GM12878 (cell line): Measurements from ENCODE around the gene IRGQ. TPM values are rescaled to one million over a fixed set of nuclear protein-coding genes. Genes with fewer than 3 reads are reported as not detected.
A peak's percentile ranks its signal among the peaks of the same experiment; 100 is the strongest.

ENCODE experiments used
- ATAC-seq: fragments of 200-7000 bp; cut with Tn5 transposase; 3 replicates; pipeline ENCODE4 v1.9.1; 2020; ENCODE audit warnings: mild to moderate bottlenecking, moderate library complexity
- BruUV-seq: library from RNA; stranded (reverse); fragments of 400-500 nt; replicated peaks from 2 replicates; lab custom pipeline; 2021; lab: Mats Ljungman, UMichigan
- CTCF ChIA-PET: fragments of 300-600 bp; sonication (Branson Sonifier 250); formaldehyde crosslinking; extraction: SDS; loops from one replicate; lab custom pipeline; 2021; ENCODE audit warnings: inconsistent platforms; lab: Yijun Ruan, JAX
- POLR2A ChIA-PET: fragments of 350-600 bp; formaldehyde crosslinking; extraction: SDS; loops from one replicate; lab custom pipeline; 2021; ENCODE audit warnings: inconsistent platforms; lab: Charles Lee
- RAD21 ChIA-PET: fragments of 300-600 bp; sonication (Branson Sonifier 250); formaldehyde crosslinking; loops from one replicate; lab custom pipeline; 2023; ENCODE audit warnings: antibody characterized with exemption; ENCODE audit not compliant: unreplicated experiment; lab: Charles Lee
- SMC1A ChIA-PET: fragments of 300-600 bp; sonication (Branson Sonifier 250); formaldehyde crosslinking; loops from one replicate; lab custom pipeline; 2023; ENCODE audit not compliant: unreplicated experiment, uncharacterized antibody; lab: Charles Lee
- DNase-seq: peaks from one replicate; pipeline ENCODE4 v3.0.0-alpha.2; 2011; ENCODE audit warnings: low read depth, low spot score
- FAIRE-seq: peaks from 3 replicates; lab custom pipeline; 2011; peaks lifted over from hg19 to GRCh38; lab: Jason Lieb, UNC
- H2AFZ ChIP-seq: 2 replicates; pipeline ENCODE4 v1.6.0; 2011; ENCODE audit warnings: low read depth, low read length, control low read depth; ENCODE audit not compliant: control insufficient read depth
- H3K27ac ChIP-seq: 2 replicates; pipeline ENCODE4 v1.5.1; 2011; ENCODE audit warnings: control low read depth; ENCODE audit not compliant: control insufficient read depth, insufficient read depth
- H3K27me3 ChIP-seq, 2 experiments: replicated peaks in 1 of 2; 2 replicates each; pipeline versions ENCODE4 v1.6.0 to v1.6.1; 2011; ENCODE audit warnings: low read length in 1 of 2; ENCODE audit not compliant: control insufficient read depth in 2 of 2, insufficient read depth in 2 of 2
- H3K36me3 ChIP-seq, 2 experiments: 2 replicates each; pipeline ENCODE4 v1.5.1; 2011; ENCODE audit warnings: low read length in 1 of 2; ENCODE audit not compliant: control insufficient read depth in 2 of 2, insufficient read depth in 2 of 2
- H3K4me1 ChIP-seq: 2 replicates; pipeline ENCODE4 v1.6.1; 2011; ENCODE audit warnings: mild to moderate bottlenecking, low read length, moderate library complexity, mixed read lengths; ENCODE audit not compliant: control insufficient read depth, insufficient read depth
- H3K4me2 ChIP-seq: 2 replicates; pipeline ENCODE4 v1.6.0; 2011; ENCODE audit warnings: control low read depth; ENCODE audit not compliant: control insufficient read depth, insufficient read depth
- H3K4me3 ChIP-seq: fragments of 200-600 bp; sonication (generic); 2 replicates; pipeline ENCODE4 v1.5.1; 2016
- H3K79me2 ChIP-seq: 2 replicates; pipeline ENCODE4 v1.6.0; 2011; ENCODE audit warnings: low read length; ENCODE audit not compliant: control insufficient read depth, insufficient read depth
- H3K9ac ChIP-seq: 2 replicates; pipeline ENCODE4 v1.8.0; 2011; ENCODE audit warnings: low read length, control low read depth, mixed read lengths; ENCODE audit not compliant: control insufficient read depth, insufficient read depth
- H3K9me3 ChIP-seq: replicated peaks from 3 replicates; pipeline ENCODE4 v1.5.1; 2011; ENCODE audit warnings: mild to moderate bottlenecking, low read length; ENCODE audit not compliant: control insufficient read depth, insufficient read depth
- H4K20me1 ChIP-seq: 2 replicates; pipeline ENCODE4 v1.6.0; 2011; ENCODE audit not compliant: control insufficient read depth, insufficient read depth
- NFYB ChIP-seq: IDR thresholded peaks from 2 replicates; pipeline ENCODE4 v1.6.1; 2011; ENCODE audit warnings: low read depth, mild to moderate bottlenecking, low read length, improper control_type of control experiment, moderate library complexity; ENCODE audit not compliant: insufficient read depth
- SIX5 ChIP-seq: IDR thresholded peaks from 2 replicates; pipeline ENCODE4 v1.6.1; 2011; ENCODE audit warnings: mild to moderate bottlenecking, low read depth, low read length, moderate library complexity; ENCODE audit not compliant: severe bottlenecking
- SUPT20H ChIP-seq: IDR thresholded peaks from 2 replicates; pipeline ENCODE4 v1.6.1; 2011; ENCODE audit warnings: low read depth, mild to moderate bottlenecking, low read length, moderate library complexity, borderline replicate concordance; ENCODE audit not compliant: control insufficient read depth
- WGBS: methylation state at CpG from one replicate; pipeline ENCODE4 v1.1.6; 2016; ENCODE audit warnings: low lambda C conversion rate; ENCODE audit not compliant: insufficient replicate concordance, insufficient coverage; ENCODE audit errors: missing lambda C conversion rate; 5-methylcytosine and 5-hydroxymethylcytosine counted together
- in situ Hi-C: fragments of 300-500 bp; cut with MboI; formaldehyde crosslinking; loops from 9 replicates; pipeline ENCODE4 v1.14.3; 2018; ENCODE audit warnings: mixed read lengths
- intact Hi-C: fragments of 100-400 bp; cut with micrococcal nuclease; formaldehyde crosslinking; loops from one replicate; pipeline ENCODE4 v1.14.2; 2022; ENCODE audit not compliant: unreplicated experiment
- polyA plus RNA-seq, 11 experiments: library from polyadenylated mRNA; depleted of rRNA in 4 of 11; unstranded in 6 of 11; stranded (reverse) in 5 of 11; fragments of >200 nt; fragmentation: Nextera tagmentation in 4 of 11; fragmentation: Illumina TruSeq in 1 of 11; extraction: Ambion mirVana in 4 of 11; extraction: Trizol in 1 of 11; gene quantifications; 1 replicate in 1 of 11; 2 replicates in 10 of 11; pipeline versions ENCODE4 v1.2.1 to v1.2.3, GENCODE V29; 2011 to 2016; ENCODE audit warnings: inconsistent platforms in 2 of 11, missing spikeins in 2 of 11, low read depth in 1 of 11
- total RNA-seq, 4 experiments: library from RNA; depleted of rRNA in 3 of 4; stranded (reverse); fragments of >200 nt in 3 of 4; fragmentation: Illumina TruSeq in 1 of 4; extraction: Trizol in 1 of 4; gene quantifications; 2 replicates each; pipeline versions ENCODE4 v1.2.1 to v1.2.3, GENCODE V29; 2013 to 2021
- TF ChIP-seq, protein P1 (sequence below): fragments of 450-650 bp; IDR thresholded peaks from 2 replicates; pipeline ENCODE4 v1.6.1; 2017; ENCODE audit warnings: antibody characterized with exemption, mild to moderate bottlenecking, moderate library complexity
- TF ChIP-seq, protein P2 (sequence below): IDR thresholded peaks from 2 replicates; pipeline ENCODE4 v1.6.1; 2011; ENCODE audit warnings: low read depth, mild to moderate bottlenecking, low read length, moderate library complexity, borderline replicate concordance; ENCODE audit errors: extremely low read depth
- TF ChIP-seq, protein P3 (sequence below): fragments of 150-350 bp; IDR thresholded peaks from 2 replicates; pipeline ENCODE4 v1.6.1; 2016; ENCODE audit warnings: low read depth, low read length

IRGQ gene
- total and polyA plus RNA-seq, 10 of the 15 experiments (the other 5 are each of a cell fraction or from before 2014, with no cell fraction given): 3.3 to 20.8 (median 9.0) TPM

DNA sequence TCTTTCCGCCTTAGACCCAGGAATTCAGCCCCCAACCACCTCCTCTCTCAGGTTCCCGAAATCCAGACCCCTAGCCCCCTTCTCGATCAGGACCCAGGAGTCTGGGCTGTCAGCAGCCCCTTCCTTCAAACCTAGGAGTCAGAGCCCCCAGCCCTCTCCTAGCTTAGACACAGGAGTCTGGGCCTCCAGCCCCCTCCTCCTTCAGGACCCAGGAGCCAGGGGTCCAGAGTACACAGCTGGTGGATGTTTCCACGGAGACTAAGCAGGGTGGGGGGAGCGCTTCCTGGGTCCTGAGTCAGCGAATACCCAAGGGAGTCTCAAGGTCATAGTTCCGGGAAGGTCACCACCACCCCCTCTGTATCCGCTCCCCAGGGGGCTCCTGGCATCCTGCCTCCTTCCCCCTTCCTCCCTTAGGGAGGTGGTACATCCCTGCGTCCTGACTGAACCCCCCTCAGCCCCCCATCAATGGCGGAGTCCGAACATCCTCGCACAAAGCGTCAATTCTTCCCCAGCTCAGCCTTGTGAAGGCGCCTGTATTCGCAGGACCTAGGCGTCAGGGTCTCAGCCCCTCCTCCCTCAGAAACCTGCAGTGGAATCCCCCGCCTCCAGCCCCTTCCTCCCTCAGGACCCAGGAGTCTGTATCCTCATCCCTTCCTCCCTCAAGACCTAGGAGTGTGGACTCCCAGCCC, 39.1 kb upstream of the IRGQ start (continued):
- TF ChIP-seq, protein P1, sequence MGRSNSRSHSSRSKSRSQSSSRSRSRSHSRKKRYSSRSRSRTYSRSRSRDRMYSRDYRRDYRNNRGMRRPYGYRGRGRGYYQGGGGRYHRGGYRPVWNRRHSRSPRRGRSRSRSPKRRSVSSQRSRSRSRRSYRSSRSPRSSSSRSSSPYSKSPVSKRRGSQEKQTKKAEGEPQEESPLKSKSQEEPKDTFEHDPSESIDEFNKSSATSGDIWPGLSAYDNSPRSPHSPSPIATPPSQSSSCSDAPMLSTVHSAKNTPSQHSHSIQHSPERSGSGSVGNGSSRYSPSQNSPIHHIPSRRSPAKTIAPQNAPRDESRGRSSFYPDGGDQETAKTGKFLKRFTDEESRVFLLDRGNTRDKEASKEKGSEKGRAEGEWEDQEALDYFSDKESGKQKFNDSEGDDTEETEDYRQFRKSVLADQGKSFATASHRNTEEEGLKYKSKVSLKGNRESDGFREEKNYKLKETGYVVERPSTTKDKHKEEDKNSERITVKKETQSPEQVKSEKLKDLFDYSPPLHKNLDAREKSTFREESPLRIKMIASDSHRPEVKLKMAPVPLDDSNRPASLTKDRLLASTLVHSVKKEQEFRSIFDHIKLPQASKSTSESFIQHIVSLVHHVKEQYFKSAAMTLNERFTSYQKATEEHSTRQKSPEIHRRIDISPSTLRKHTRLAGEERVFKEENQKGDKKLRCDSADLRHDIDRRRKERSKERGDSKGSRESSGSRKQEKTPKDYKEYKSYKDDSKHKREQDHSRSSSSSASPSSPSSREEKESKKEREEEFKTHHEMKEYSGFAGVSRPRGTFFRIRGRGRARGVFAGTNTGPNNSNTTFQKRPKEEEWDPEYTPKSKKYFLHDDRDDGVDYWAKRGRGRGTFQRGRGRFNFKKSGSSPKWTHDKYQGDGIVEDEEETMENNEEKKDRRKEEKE: peak; percentile 66; the same call in 1 of the 2 replicates
- no peak for TF ChIP-seq SUPT20H
- TF ChIP-seq, protein P2, sequence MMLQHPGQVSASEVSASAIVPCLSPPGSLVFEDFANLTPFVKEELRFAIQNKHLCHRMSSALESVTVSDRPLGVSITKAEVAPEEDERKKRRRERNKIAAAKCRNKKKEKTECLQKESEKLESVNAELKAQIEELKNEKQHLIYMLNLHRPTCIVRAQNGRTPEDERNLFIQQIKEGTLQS: no peak
- no peak for TF ChIP-seq SIX5
- TF ChIP-seq, all 136 proteins: peak for 7

DNA sequence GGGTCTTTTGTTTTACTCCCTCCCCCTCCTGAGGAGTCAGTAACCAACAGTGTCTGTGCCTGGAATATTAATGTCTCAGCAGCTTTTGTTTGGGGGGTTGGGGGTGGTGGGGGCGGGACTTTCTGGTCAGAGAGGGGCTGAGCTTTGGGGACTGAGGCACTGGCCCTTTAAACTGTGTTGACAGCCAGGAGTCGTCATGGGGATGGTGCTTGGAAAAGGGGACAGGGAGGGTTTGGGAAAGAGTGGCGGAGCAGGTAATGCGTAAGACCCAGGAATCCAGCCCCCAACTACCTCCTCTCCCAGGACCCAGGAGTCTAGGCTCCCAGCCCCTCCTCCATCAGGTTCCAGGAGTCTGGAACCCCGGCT, 38.6 kb upstream of the IRGQ start:
- RAD21 ChIA-PET: interaction anchor here (0.6 kb wide), 1 partner anchor 40 kb away, joined by 3 read pairs; no protein-coding TSS in a partner anchor
- no peaks in the 10 kb centered on the region for H3K36me3 ChIP-seq
- peaks cover 8 to 10% of the 10 kb centered on the region in 2 experiments for H3K27me3 ChIP-seq
- in situ Hi-C loops (no loop called here), intact Hi-C loops (no loop called here)
- SMC1A ChIA-PET: no interaction called here
- H3K9me3 ChIP-seq: no peaks in the 10 kb centered on the region
- WGBS: 39% methylated on average over 5 of the region's 5 CpGs
- CTCF ChIA-PET: interaction anchor here (1.6 kb wide), 1 partner anchor 114 kb away, joined by 4 read pairs; no protein-coding TSS in a partner anchor
- no peaks in the 10 kb centered on the region for H3K79me2 ChIP-seq
- DNase-seq (no peak), ATAC-seq (no peak), FAIRE-seq (no peak)
- no peak overlapping the region for H3K4me2 ChIP-seq
- H3K4me1 ChIP-seq: peaks cover 5% of the 10 kb centered on the region
- H4K20me1 ChIP-seq: no peaks in the 10 kb centered on the region
- POLR2A ChIA-PET: no interaction called here
- no peak overlapping the region for H3K27ac ChIP-seq
- H2AFZ ChIP-seq: no peak overlapping the region
- BruUV-seq: no TSS peak
- no peak overlapping the region for H3K4me3 ChIP-seq
- TF ChIP-seq, protein P3, sequence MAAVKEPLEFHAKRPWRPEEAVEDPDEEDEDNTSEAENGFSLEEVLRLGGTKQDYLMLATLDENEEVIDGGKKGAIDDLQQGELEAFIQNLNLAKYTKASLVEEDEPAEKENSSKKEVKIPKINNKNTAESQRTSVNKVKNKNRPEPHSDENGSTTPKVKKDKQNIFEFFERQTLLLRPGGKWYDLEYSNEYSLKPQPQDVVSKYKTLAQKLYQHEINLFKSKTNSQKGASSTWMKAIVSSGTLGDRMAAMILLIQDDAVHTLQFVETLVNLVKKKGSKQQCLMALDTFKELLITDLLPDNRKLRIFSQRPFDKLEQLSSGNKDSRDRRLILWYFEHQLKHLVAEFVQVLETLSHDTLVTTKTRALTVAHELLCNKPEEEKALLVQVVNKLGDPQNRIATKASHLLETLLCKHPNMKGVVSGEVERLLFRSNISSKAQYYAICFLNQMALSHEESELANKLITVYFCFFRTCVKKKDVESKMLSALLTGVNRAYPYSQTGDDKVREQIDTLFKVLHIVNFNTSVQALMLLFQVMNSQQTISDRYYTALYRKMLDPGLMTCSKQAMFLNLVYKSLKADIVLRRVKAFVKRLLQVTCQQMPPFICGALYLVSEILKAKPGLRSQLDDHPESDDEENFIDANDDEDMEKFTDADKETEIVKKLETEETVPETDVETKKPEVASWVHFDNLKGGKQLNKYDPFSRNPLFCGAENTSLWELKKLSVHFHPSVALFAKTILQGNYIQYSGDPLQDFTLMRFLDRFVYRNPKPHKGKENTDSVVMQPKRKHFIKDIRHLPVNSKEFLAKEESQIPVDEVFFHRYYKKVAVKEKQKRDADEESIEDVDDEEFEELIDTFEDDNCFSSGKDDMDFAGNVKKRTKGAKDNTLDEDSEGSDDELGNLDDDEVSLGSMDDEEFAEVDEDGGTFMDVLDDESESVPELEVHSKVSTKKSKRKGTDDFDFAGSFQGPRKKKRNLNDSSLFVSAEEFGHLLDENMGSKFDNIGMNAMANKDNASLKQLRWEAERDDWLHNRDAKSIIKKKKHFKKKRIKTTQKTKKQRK: no peak
- no peak for TF ChIP-seq NFYB
- H3K9ac ChIP-seq: no peak overlapping the region
